Mesenchymal stem cell (in vitro differentiated cells and primary cell): ENCODE results near the gene HS2ST1.

Experiments used
- DNase-seq: peaks from one replicate; pipeline ENCODE4 v3.0.0-alpha.2; 2013
- H2AFZ ChIP-seq: one replicate; pipeline ENCODE4 v1.6.1; 2013; ENCODE audit warnings: low read depth, mild to moderate bottlenecking, control low read depth, inconsistent platforms, low read length, moderate library complexity
- H2AK5ac ChIP-seq: 2 replicates; pipeline ENCODE4 v1.6.1; 2013; ENCODE audit warnings: low read length, moderate library complexity, mild to moderate bottlenecking, inconsistent platforms; ENCODE audit not compliant: severe bottlenecking
- H2BK120ac ChIP-seq: one replicate; pipeline ENCODE4 v1.6.1; 2013; ENCODE audit warnings: low read depth, mild to moderate bottlenecking, inconsistent platforms, low read length, moderate library complexity
- H2BK12ac ChIP-seq, 2 experiments: one replicate each; pipeline ENCODE4 v1.6.1; 2013; ENCODE audit warnings: inconsistent platforms in 2 of 2, low read length in 2 of 2, mild to moderate bottlenecking in 2 of 2, moderate library complexity in 2 of 2, control low read depth in 1 of 2
- H2BK15ac ChIP-seq: one replicate; pipeline ENCODE4 v1.6.1; 2013; ENCODE audit warnings: mild to moderate bottlenecking, low read depth, inconsistent platforms; ENCODE audit not compliant: poor library complexity, severe bottlenecking
- H2BK5ac ChIP-seq: 2 replicates; pipeline ENCODE4 v1.6.1; 2013; ENCODE audit warnings: low read depth, mild to moderate bottlenecking, low read length, control low read depth, inconsistent platforms; ENCODE audit not compliant: poor library complexity, severe bottlenecking
- H3K14ac ChIP-seq, 2 experiments: one replicate each; pipeline ENCODE4 v1.6.1; 2013; ENCODE audit warnings: inconsistent platforms in 2 of 2, low read length in 2 of 2, control low read depth in 1 of 2, mild to moderate bottlenecking in 1 of 2, moderate library complexity in 1 of 2
- H3K18ac ChIP-seq, 2 experiments: one replicate each; pipeline ENCODE4 v1.6.1; 2013; ENCODE audit warnings: inconsistent platforms in 2 of 2, low read length in 2 of 2, control low read depth in 1 of 2, low read depth in 1 of 2, mild to moderate bottlenecking in 1 of 2
- H3K23ac ChIP-seq, 2 experiments: one replicate each; pipeline ENCODE4 v1.6.1; 2013; ENCODE audit warnings: inconsistent platforms in 2 of 2, low read length in 2 of 2, mild to moderate bottlenecking in 2 of 2, moderate library complexity in 2 of 2, control low read depth in 1 of 2
- H3K27ac ChIP-seq: 2 replicates; pipeline ENCODE4 v1.5.1; 2013; ENCODE audit warnings: mild to moderate bottlenecking, moderate library complexity, low read length, control low read depth, inconsistent platforms; ENCODE audit not compliant: poor library complexity, severe bottlenecking
- H3K27me3 ChIP-seq, 2 experiments: 2 replicates each; pipeline versions ENCODE4 v1.6.1 to v1.7.0; 2013; ENCODE audit warnings: low read length in 2 of 2, mild to moderate bottlenecking in 2 of 2, moderate library complexity in 2 of 2, control low read depth in 1 of 2, inconsistent platforms in 1 of 2; ENCODE audit not compliant: control insufficient read depth in 1 of 2, insufficient read depth in 1 of 2
- H3K36me3 ChIP-seq, 2 experiments: 2 replicates each; pipeline versions ENCODE4 v1.6.1 to v1.7.0; 2013; ENCODE audit warnings: low read length in 2 of 2, control low read depth in 1 of 2, inconsistent platforms in 1 of 2, low read depth in 1 of 2, mild to moderate bottlenecking in 1 of 2; ENCODE audit not compliant: insufficient read depth in 2 of 2, control insufficient read depth in 1 of 2
- H3K4ac ChIP-seq, 2 experiments: one replicate each; pipeline ENCODE4 v1.6.1; 2013; ENCODE audit warnings: inconsistent platforms in 2 of 2, low read length in 2 of 2, mild to moderate bottlenecking in 2 of 2, moderate library complexity in 2 of 2, control low read depth in 1 of 2, low read depth in 1 of 2
- H3K4me1 ChIP-seq: 2 replicates; pipeline ENCODE4 v1.6.1; 2013; ENCODE audit warnings: low read depth, low read length, control low read depth; ENCODE audit not compliant: control insufficient read depth, insufficient read depth
- H3K4me2 ChIP-seq: 2 replicates; pipeline ENCODE4 v1.6.1; 2013; ENCODE audit warnings: low read length, mild to moderate bottlenecking, inconsistent platforms; ENCODE audit not compliant: poor library complexity, severe bottlenecking
- H3K4me3 ChIP-seq, 2 experiments: 2 replicates each; pipeline versions ENCODE4 v1.5.1 to v1.7.0; 2013; ENCODE audit warnings: low read length in 2 of 2, mild to moderate bottlenecking in 2 of 2, control low read depth in 1 of 2, low read depth in 1 of 2; ENCODE audit not compliant: insufficient read depth in 1 of 2
- H3K79me1 ChIP-seq: replicated peaks from 2 replicates; pipeline ENCODE4 v1.6.1; 2013; ENCODE audit warnings: mild to moderate bottlenecking, control low read depth, low read length, inconsistent platforms; ENCODE audit not compliant: poor library complexity, severe bottlenecking
- H3K9ac ChIP-seq: 2 replicates; pipeline ENCODE4 v1.7.0; 2013; ENCODE audit warnings: mild to moderate bottlenecking, low read length, moderate library complexity
- H3K9me3 ChIP-seq: 2 replicates; pipeline ENCODE4 v1.7.0; 2013; ENCODE audit warnings: mild to moderate bottlenecking, low read length; ENCODE audit not compliant: control insufficient read depth
- H4K8ac ChIP-seq: one replicate; pipeline ENCODE4 v1.6.1; 2013; ENCODE audit warnings: inconsistent platforms, mild to moderate bottlenecking, low read length, moderate library complexity
- H4K91ac ChIP-seq: one replicate; pipeline ENCODE4 v1.6.1; 2013; ENCODE audit warnings: mild to moderate bottlenecking, low read length, inconsistent platforms
- WGBS: methylation state at CpG from one replicate; pipeline ENCODE4 v1.1.7; 2013; ENCODE audit warnings: mixed read lengths; 5-methylcytosine and 5-hydroxymethylcytosine counted together

The HS2ST1 gene

GRCh38 chr1:86955678-86956077 lies 41.2 kb downstream of the HS2ST1 start:
- Histone ChIP-seq H2BK15ac (no peak overlapping the region), H3K4ac (no peak overlapping the region), H3K4me2 (no peak overlapping the region), H3K14ac (no peak overlapping the region), H2BK5ac (no peak overlapping the region), H3K18ac (no peak overlapping the region), H3K27ac (no peak overlapping the region), H3K9ac (no peak overlapping the region), H4K8ac (no peak overlapping the region), H2BK12ac (no peak overlapping the region), H3K23ac (no peak overlapping the region), H2BK120ac (no peak overlapping the region), H3K36me3 (peaks cover 0 to 3% of the 10 kb centered on the region in 2 experiments), H3K4me1 (no peaks in the 10 kb centered on the region), H3K79me1 (peaks cover 22% of the 10 kb centered on the region), H2AK5ac (no peak overlapping the region), H3K9me3 (no peaks in the 10 kb centered on the region), H4K91ac (no peak overlapping the region), H3K27me3 (no peaks in the 10 kb centered on the region), H2AFZ (no peak overlapping the region), H3K4me3 (no peak overlapping the region)
- 92% methylated on average over 2 of the region's 3 CpGs for WGBS
- no peak for DNase-seq

- Histone ChIP-seq H2AK5ac (no peak overlapping the region), H3K4ac (no peak overlapping the region), H3K9me3 (no peaks in the 10 kb centered on the region), H3K79me1 (peaks cover 20% of the 10 kb centered on the region), H3K14ac (no peak overlapping the region), H2AFZ (no peak overlapping the region), H4K91ac (no peak overlapping the region), H2BK15ac (no peak overlapping the region), H2BK5ac (no peak overlapping the region), H3K4me3 (no peak overlapping the region), H4K8ac (no peak overlapping the region), H3K9ac (no peak overlapping the region), H2BK12ac (no peak overlapping the region), H3K4me1 (no peaks in the 10 kb centered on the region), H3K23ac (no peak overlapping the region), H3K36me3 (peaks cover 0 to 3% of the 10 kb centered on the region in 2 experiments), H3K18ac (no peak overlapping the region), H3K27ac (no peak overlapping the region), H2BK120ac (no peak overlapping the region), H3K4me2 (no peak overlapping the region), H3K27me3 (no peaks in the 10 kb centered on the region)
- DNase-seq, result no peak
Observed at GRCh38 chr1:86956221-86956620, 41.8 kb downstream of the HS2ST1 start.

GRCh38 chr1:86957221-86957620 lies 42.8 kb downstream of the HS2ST1 start:
- Histone ChIP-seq H3K14ac (no peak overlapping the region), H3K4me2 (no peak overlapping the region), H2AFZ (no peak overlapping the region), H4K91ac (no peak overlapping the region), H3K27me3 (no peaks in the 10 kb centered on the region), H2BK15ac (no peak overlapping the region), H2AK5ac (no peak overlapping the region), H3K9me3 (no peaks in the 10 kb centered on the region), H2BK120ac (no peak overlapping the region), H3K4ac (no peak overlapping the region), H2BK5ac (no peak overlapping the region), H3K36me3 (peaks cover 0 to 3% of the 10 kb centered on the region in 2 experiments), H3K18ac (no peak overlapping the region), H4K8ac (no peak overlapping the region), H3K79me1 (peaks cover 16% of the 10 kb centered on the region), H2BK12ac (no peak overlapping the region), H3K23ac (no peak overlapping the region), H3K4me1 (no peaks in the 10 kb centered on the region), H3K9ac (no peak overlapping the region), H3K4me3 (no peak overlapping the region), H3K27ac (no peak overlapping the region)
- DNase-seq, result peak; percentile 38

GRCh38 chr1:86960548-86960947 lies 46.1 kb downstream of the HS2ST1 start:
- Histone ChIP-seq H2AK5ac (no peak overlapping the region), H2BK5ac (no peak overlapping the region), H3K4ac (no peak overlapping the region), H3K27ac (no peak overlapping the region), H2BK12ac (no peak overlapping the region), H3K4me1 (no peaks in the 10 kb centered on the region), H3K27me3 (no peaks in the 10 kb centered on the region), H3K23ac (no peak overlapping the region), H2BK15ac (no peak overlapping the region), H3K9me3 (no peaks in the 10 kb centered on the region), H3K14ac (no peak overlapping the region), H3K79me1 (peaks cover 8% of the 10 kb centered on the region), H3K9ac (no peak overlapping the region), H2AFZ (no peak overlapping the region), H4K8ac (no peak overlapping the region), H4K91ac (no peak overlapping the region), H2BK120ac (no peak overlapping the region), H3K4me3 (no peak overlapping the region), H3K36me3 (peaks cover 0 to 3% of the 10 kb centered on the region in 2 experiments), H3K4me2 (no peak overlapping the region), H3K18ac (no peak overlapping the region)
- no peak for DNase-seq
